GM12892 (cell line): ENCODE results near the gene REEP5.

Source experiments
- POLR2A ChIP-seq: IDR thresholded peaks from 2 replicates; pipeline ENCODE4 v1.6.1; 2011; ENCODE audit warnings: low read depth, low read length, control low read depth
- POLR2AphosphoS5 ChIP-seq: IDR thresholded peaks from 2 replicates; pipeline ENCODE4 v1.6.1; 2011; ENCODE audit warnings: low read depth, low read length, control low read depth
- TAF1 ChIP-seq: IDR thresholded peaks from 2 replicates; pipeline ENCODE4 v1.6.1; 2011; ENCODE audit warnings: low read depth, mild to moderate bottlenecking, control low read depth, low read length, borderline replicate concordance

DNA sequence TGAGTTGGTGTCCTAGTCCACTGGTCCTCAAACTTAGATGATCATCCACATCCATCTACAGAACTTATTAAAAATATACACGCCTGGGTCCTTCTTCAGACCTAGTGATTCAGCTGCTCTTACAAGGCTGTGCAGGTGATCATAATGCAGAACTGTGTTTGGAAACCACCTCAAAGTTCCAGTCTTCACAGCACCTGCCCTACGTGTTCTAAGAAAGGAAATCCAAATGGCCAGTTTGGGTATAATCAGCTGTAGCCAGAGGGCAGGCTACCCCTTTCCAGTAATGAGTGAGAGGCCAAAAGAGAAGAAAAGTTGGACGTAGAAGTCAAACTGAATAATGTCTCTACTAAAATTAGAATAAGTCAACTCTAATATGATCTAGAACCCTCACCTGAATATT, 15.4 kb downstream of the REEP5 start:
- TF ChIP-seq POLR2AphosphoS5 (no peak), POLR2A (no peak), TAF1 (no peak)
